K562 (cell line): ENCODE data around the gene ZBTB20.

Experiments
- CTCF ChIP-seq, 3 experiments: IDR thresholded peaks in 2 of 3; conservative IDR thresholded peaks in 1 of 3; 2 replicates each; pipeline ENCODE4 v1.5.1; 2011 to 2012; ENCODE audit warnings: low read length in 3 of 3, mild to moderate bottlenecking in 3 of 3, control low read depth in 2 of 3, improper control_type of control experiment in 1 of 3, inconsistent platforms in 1 of 3, low read depth in 1 of 3, mixed read lengths in 1 of 3, moderate library complexity in 1 of 3; ENCODE audit not compliant: insufficient read depth in 2 of 3
- RB1 ChIP-seq: fragments of 450-650 bp; IDR thresholded peaks from 2 replicates; pipeline ENCODE4 v1.6.1; 2017; ENCODE audit warnings: low read depth, mild to moderate bottlenecking
- ZNF512 ChIP-seq: IDR thresholded peaks from 2 replicates; pipeline ENCODE4 v1.6.1; 2016; ENCODE audit warnings: missing genetic modification characterization, missing compliant biosample characterization

DNA sequence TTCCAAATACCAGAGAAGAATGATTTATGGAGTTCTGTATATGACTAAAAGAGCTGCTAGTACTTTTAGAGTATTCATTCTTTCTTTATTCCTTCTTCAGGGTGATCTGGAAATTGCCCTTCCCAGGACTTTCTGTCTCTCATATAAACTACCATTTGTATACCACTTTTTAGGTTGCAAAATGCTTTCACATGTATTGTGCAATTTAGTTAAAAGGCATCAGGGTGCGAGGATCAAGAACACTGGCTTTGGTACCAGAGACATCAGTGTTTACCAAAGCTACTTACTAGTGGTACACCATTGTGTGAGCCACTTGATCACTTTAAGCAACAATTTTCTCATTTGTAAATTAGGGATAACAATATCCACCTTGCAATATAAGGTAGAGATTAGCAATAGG is 601.9 kb downstream of the ZBTB20 start:
- TF ChIP-seq CTCF (IDR thresholded peaks at IDR 0.05 in 2 of 3, conservative IDR thresholded peaks at IDR 0.05 in 1 of 3; ENCODE audit: insufficient read depth in 2 of 3, low read depth in 1 of 3, low read length in 3 of 3) (no peak), ZNF512 (no peak), RB1 (no peak)
